Body of pancreas (tissue), 4 donors: ENCODE measurements around the gene GFM2. TPM values are rescaled to one million over a fixed set of nuclear protein-coding genes. Genes with fewer than 3 reads are reported as not detected.

Experiments used
- ATAC-seq: fragments of 150-250 bp; one replicate; pipeline ENCODE4 v1.9.1; 2016
- DNase-seq, 4 donors: peaks; one replicate each; pipeline ENCODE4 v3.0.0-alpha.2; 2019
- H3K27ac ChIP-seq, 4 donors: fragments of 200-600 bp; sonication (generic); 1 replicate in 3 of 4; 2 replicates in 1 of 4; pipeline versions ENCODE4 v1.5.1 to v1.6.1; 2016 to 2019; ENCODE audit warnings: mild to moderate bottlenecking in 1 of 4, mixed read lengths in 1 of 4, moderate library complexity in 1 of 4
- H3K27me3 ChIP-seq, 2 donors: fragments of 200-600 bp; sonication (generic); one replicate each; pipeline ENCODE4 v1.6.0; 2016; ENCODE audit warnings: mild to moderate bottlenecking in 1 of 2
- H3K36me3 ChIP-seq, 2 donors: fragments of 200-600 bp; sonication (generic); replicated peaks in 1 of 2; 2 replicates each; pipeline ENCODE4 v1.5.1; 2016; ENCODE audit warnings: low read depth in 2 of 2; ENCODE audit not compliant: insufficient read depth in 1 of 2
- H3K4me1 ChIP-seq: fragments of 200-600 bp; sonication (generic); one replicate; pipeline ENCODE4 v1.6.0; 2016
- H3K4me3 ChIP-seq, 2 donors: fragments of 200-600 bp; sonication (generic); 1 replicate in 1 of 2; 2 replicates in 1 of 2; pipeline ENCODE4 v1.5.1; 2016 to 2019
- H3K9me3 ChIP-seq, 3 donors: fragments of 200-600 bp; sonication (generic); 1 replicate in 2 of 3; 2 replicates in 1 of 3; pipeline ENCODE4 v1.5.1; 2016
- POLR2A ChIP-seq, 3 donors: fragments of 450-650 bp; IDR thresholded peaks; one replicate each; pipeline ENCODE4 v1.6.1; 2016; ENCODE audit warnings: antibody characterized with exemption in 3 of 3, mild to moderate bottlenecking in 2 of 3
- WGBS, 2 donors: methylation state at CpG; one replicate each; pipeline ENCODE4 v1.1.5; 2017; 5-methylcytosine and 5-hydroxymethylcytosine counted together
- intact Hi-C: fragments of 100-400 bp; cut with DNase I; formaldehyde crosslinking; loops from one replicate; pipeline ENCODE4 v1.15.1; 2023
- total RNA-seq, 2 donors: library from RNA; depleted of rRNA; stranded (reverse); fragments of >200 nt; gene quantifications; one replicate each; pipeline ENCODE4 v1.1.0, GENCODE V29; 2016
- TF ChIP-seq, protein P1 (sequence below), 7 experiments: fragments of 450-650 bp in 4 of 7; fragments of 200-600 bp in 3 of 7; sonication (generic) in 3 of 7; IDR thresholded peaks; one replicate each; pipeline ENCODE4 v1.5.1; 2016 to 2019; ENCODE audit warnings: antibody characterized with exemption in 7 of 7

The GFM2 gene
- total RNA-seq, 2 donors from 2014 or later: 6.3 to 14.5 TPM

DNA sequence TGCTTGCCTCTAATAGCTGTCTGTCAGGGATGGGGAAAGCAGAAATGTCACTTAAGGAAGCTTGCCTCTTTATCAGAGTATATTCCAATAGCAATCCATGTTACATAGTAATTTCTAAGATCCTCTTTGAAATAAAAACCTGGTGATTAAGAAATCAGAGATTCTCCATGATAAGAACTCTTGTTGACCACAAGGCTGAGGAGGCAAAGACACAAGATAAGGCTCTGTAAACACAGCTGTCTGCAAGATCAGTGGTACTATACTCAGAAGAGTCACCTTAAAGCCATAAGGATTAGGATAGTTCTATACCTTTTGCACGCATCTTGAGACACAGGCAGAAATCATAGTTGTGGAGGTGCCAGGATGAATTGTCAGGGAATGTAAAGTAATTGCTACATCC is 41.6 kb downstream of the GFM2 start:
- H3K27ac ChIP-seq: no peak overlapping the region
- intact Hi-C loops: no loop called here
- H3K27me3 ChIP-seq: no peaks in the 10 kb centered on the region
- H3K9me3 ChIP-seq: no peaks in the 10 kb centered on the region
- peaks cover 13 to 18% of the 10 kb centered on the region in 2 donors for H3K36me3 ChIP-seq
- H3K4me3 ChIP-seq: no peak overlapping the region
- no peaks in the 10 kb centered on the region for H3K4me1 ChIP-seq
- 94 to 95% methylated on average over 1 of the region's 1 CpG for WGBS, 2 donors
- no peak for ATAC-seq
- TF ChIP-seq, protein P1, sequence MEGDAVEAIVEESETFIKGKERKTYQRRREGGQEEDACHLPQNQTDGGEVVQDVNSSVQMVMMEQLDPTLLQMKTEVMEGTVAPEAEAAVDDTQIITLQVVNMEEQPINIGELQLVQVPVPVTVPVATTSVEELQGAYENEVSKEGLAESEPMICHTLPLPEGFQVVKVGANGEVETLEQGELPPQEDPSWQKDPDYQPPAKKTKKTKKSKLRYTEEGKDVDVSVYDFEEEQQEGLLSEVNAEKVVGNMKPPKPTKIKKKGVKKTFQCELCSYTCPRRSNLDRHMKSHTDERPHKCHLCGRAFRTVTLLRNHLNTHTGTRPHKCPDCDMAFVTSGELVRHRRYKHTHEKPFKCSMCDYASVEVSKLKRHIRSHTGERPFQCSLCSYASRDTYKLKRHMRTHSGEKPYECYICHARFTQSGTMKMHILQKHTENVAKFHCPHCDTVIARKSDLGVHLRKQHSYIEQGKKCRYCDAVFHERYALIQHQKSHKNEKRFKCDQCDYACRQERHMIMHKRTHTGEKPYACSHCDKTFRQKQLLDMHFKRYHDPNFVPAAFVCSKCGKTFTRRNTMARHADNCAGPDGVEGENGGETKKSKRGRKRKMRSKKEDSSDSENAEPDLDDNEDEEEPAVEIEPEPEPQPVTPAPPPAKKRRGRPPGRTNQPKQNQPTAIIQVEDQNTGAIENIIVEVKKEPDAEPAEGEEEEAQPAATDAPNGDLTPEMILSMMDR (IDR thresholded peaks at IDR 0.05): no peak
- TF ChIP-seq POLR2A (IDR thresholded peaks at IDR 0.05): no peak
- no peak for DNase-seq

DNA sequence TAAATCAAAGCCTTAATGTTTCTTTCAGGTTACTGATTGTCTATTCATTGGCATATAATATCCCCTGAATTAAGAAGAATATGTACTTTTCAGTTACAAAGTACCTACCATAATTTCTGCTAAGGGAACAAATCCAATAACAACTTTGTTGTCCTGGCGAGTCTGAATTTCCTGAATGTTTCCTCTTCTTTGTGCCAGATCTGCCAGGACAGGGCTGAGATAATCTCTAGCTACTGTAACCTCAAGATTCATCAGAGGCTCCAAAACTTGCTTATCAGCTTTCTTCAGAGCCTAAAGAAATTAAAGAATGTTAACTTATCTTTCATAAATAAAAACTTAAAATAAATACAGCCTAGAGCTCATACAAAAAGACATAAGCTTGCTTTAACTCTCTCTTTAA is 44.6 kb downstream of the GFM2 start:
- Histone ChIP-seq H3K27ac (peak overlapping the region in 1 of 4 donors; percentile 18), H3K4me3 (no peak overlapping the region), H3K4me1 (no peaks in the 10 kb centered on the region), H3K9me3 (no peaks in the 10 kb centered on the region), H3K27me3 (no peaks in the 10 kb centered on the region), H3K36me3 (peaks cover 14 to 21% of the 10 kb centered on the region in 2 donors)
- TF ChIP-seq, protein P1 (IDR thresholded peaks at IDR 0.05): no peak
- no peak for TF ChIP-seq POLR2A (IDR thresholded peaks at IDR 0.05)
- WGBS, 2 donors: 15 to 23% methylated on average over 1 of the region's 1 CpG
- intact Hi-C loops: no loop called here
- no peak for DNase-seq
- no peak for ATAC-seq

DNA sequence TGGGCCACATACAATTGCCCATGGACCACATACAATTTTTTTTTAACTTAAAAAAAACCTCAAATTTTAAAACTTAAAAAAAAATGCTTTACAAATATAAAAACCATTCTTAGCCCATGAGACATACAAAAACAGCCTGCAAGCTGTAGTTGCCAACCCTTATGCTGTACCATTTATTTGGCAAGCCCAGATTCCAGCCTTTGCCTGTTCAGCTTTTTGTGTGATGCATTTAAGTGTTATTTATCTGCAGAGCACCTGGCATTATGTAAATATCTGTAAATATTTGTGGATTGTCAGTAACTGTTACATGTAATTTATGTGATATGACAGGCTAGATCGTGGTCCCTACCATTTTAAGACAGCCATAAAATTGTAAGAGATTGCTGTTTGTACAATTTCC is 49.3 kb downstream of the GFM2 start:
- Histone ChIP-seq H3K4me1 (no peaks in the 10 kb centered on the region), H3K27me3 (no peaks in the 10 kb centered on the region), H3K27ac (no peak overlapping the region), H3K36me3 (peaks cover 11% of the 10 kb centered on the region in 2 donors), H3K9me3 (no peaks in the 10 kb centered on the region), H3K4me3 (no peak overlapping the region)
- DNase-seq (no peak), ATAC-seq (no peak)
- no peak for TF ChIP-seq POLR2A (IDR thresholded peaks at IDR 0.05)
- TF ChIP-seq, protein P1 (IDR thresholded peaks at IDR 0.05): no peak
- intact Hi-C loops: no loop called here
- WGBS, 2 donors: 22 to 23% methylated on average over 1 of the region's 1 CpG

DNA sequence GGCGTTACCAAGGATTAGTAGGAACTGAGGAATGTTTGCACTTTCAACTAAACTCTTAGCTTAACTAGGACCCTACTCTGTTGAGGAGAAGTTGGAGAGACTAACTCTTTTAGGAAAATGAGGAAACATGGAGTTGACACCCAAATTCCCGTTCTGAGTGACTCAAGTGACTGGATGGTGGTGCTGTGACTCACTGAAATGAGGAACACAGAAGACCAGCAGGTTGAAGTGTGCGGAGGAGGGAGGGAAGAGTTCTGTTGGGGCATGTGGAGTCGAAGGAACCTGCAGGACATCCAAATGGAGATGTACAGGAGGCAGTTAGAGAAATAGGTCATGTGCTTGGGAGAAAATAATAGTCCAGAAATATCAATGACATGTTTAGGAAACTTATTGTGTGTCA is 73.7 kb downstream of the GFM2 start:
- no peaks in the 10 kb centered on the region for H3K27me3 ChIP-seq
- intact Hi-C loops: no loop called here
- no peak overlapping the region for H3K4me3 ChIP-seq
- 84 to 93% methylated on average over 4 of the region's 4 CpGs for WGBS, 2 donors
- DNase-seq (no peak), ATAC-seq (no peak)
- no peak overlapping the region for H3K27ac ChIP-seq
- no peaks in the 10 kb centered on the region for H3K4me1 ChIP-seq
- TF ChIP-seq, protein P1 (IDR thresholded peaks at IDR 0.05): no peak
- TF ChIP-seq POLR2A (IDR thresholded peaks at IDR 0.05): no peak
- H3K36me3 ChIP-seq: peaks cover 0 to 27% of the 10 kb centered on the region in 2 donors
- no peaks in the 10 kb centered on the region for H3K9me3 ChIP-seq

DNA sequence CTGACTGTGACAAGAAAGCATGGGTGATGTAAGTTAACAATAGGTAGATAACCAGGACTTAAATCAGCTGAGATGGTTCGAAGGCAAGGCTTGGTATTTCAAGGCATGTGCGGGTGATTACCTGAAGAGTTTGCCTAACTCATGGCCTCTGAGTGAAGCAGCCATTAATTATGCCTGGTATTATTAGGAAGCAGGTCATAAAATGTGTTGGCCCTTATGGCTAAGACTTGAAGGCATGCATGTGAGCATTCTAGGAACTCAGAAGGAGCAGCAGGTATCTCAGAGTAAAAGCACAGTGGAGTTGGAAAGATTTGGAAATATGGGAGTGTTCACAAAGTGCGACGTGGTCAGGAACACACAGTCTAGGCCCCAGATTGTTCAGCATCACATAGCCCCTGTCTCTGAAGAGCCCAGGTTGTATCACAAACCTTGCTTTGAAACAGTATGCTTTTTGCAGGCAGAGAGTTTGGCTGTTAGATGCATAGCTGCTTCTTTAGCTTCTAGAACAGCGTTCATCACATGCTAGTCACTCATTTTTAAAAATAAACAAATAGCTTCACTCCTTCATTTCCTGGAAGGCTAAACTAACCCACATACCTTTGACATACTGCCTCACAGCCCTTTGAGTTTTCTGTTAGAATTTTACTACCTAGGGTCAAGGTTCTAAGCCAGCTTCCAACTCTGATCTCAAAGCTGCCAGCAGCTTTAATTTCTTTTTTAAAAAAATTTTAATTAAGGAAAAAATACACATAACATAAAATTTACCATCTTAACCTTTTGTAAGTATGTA is 79.8 kb downstream of the GFM2 start:
- WGBS, 2 donors: 75 to 79% methylated on average over 5 of the region's 5 CpGs
- no peak overlapping the region for H3K27ac ChIP-seq
- H3K36me3 ChIP-seq: peaks cover 0 to 10% of the 10 kb centered on the region in 2 donors
- ATAC-seq: no peak
- H3K4me3 ChIP-seq: no peak overlapping the region
- no peaks in the 10 kb centered on the region for H3K9me3 ChIP-seq
- intact Hi-C loops: no loop called here
- no peaks in the 10 kb centered on the region for H3K27me3 ChIP-seq
- TF ChIP-seq, protein P1 (IDR thresholded peaks at IDR 0.05): no peak
- no peak for TF ChIP-seq POLR2A (IDR thresholded peaks at IDR 0.05)
- H3K4me1 ChIP-seq: peaks cover 15% of the 10 kb centered on the region
- no peak for DNase-seq
